HG03045 (cell line): ENCODE results near the gene PCA3.
"Not testable (repeated sequence)": the region's sequence is repeated elsewhere in the genome, so short reads cannot be mapped to it uniquely, and the experiment has no call there.

Source experiments
- ATAC-seq: cut with Tn5 transposase; IDR thresholded peaks from one replicate; pipeline ENCODE4 v1.9.1; 2021; ENCODE audit warnings: mild to moderate bottlenecking, moderate library complexity; ENCODE audit not compliant: unreplicated experiment

PCA3 gene

DNA sequence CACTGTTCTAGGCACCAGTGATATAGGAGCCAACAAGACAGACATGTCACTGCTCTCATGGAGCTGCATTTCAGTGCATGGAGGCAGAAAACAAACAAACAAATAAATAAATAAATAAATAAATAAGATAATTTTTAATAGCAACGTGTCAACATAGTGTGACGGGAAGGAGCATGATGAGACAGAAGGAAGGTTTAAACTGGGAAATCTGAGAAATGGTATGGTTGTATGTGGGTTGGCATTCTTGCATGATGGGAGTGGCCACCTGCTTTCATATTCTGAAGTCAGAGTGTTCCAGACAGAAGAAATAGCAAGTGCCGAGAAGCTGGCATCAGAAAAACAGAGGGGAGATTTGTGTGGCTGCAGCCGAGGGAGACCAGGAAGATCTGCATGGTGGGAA is at the start of gene PCA3:
Gene PCA3, plus strand, starts transcription at position 301 of the 400 bp plus-strand sequence.
- ATAC-seq, result no peak

DNA sequence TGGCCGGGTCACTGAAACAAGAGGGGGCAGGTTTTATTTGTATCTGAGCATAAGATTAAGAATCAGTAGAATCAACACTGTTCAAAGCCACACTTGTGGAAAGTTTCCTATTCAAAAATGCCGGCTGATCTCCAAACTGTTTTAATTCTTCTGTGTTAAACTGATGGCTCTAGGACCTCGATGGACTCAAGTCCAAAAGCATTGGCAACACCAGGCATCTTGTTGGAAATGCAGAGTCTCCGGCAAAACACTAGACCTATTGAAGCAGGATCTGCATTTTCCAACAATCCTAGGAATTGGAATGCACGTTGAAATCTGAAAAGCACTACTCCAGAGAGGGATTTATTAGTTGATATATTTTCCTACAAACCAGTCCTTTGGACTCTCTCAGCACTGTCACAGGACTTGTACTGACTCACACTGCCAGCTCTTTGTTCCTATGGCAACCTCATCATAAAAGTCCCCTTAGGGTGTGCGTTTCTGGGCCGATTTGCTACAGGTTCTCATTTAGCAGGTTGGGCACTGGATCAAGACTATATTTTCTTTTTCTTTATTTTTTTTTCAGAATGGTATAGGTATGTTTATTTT is 48.1 kb upstream of the PCA3 start:
- no peak for ATAC-seq

DNA sequence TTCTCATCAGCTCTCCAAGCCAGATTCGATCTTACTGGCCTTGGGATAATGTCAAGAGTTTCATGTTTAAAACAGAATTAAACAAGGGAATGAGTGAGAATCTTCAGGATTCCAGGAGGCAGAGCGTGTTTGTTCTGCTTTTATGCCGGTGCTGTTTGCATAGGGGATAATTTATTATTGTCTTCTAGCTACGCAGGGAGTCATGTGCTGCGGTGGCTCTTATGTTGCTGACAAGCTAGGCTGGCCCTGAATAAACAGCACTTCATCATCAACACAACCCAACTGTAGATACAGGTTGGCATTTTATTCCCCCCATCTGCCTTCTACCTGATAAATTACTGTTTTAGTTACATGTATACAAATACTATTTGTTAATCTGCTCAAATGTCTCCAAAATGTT is 47.1 kb upstream of the PCA3 start:
- ATAC-seq, result no peak

- no peak for ATAC-seq
Observed at GRCh38 chr9:76717613-76718012, 46.6 kb upstream of the PCA3 start.

DNA sequence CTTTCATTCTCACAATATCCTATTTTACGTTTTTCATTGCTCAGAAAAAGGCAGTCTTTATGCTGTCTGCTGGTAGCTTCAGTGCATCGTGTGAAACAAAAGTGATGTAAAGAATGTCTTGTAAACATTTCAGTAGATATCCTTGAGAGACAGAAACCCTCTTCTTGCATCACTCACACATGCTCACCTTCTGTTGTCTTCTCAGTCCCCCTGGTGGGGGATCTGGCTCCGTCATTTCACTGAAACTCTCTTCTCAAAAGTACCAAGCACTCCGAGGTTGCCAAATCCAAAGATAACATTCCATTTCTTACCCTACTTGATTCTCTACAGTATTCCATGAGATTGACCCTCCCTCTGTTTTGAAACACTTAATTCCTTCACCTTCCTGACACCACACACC is 46.1 kb upstream of the PCA3 start:
- no peak for ATAC-seq

DNA sequence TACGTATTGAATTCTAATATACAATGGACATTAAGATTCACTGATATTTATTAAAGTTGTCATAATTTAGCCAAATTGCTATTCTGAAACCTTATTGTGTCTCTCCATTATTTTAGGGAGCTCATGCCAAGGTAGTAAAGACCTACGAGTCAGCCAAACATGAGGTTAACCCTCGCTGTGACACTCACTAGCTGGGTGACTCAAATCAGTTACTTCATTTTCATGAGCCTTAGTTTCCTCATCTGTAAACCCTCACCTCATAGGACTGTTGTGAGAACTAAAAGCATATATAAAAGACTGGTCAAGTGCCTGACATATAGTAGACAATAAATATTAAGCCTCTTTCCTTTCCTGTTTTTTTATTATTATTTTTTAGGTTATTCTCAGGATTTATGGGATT is 44.0 kb upstream of the PCA3 start:
- no peak for ATAC-seq

GRCh38 chr9:76725011-76725546 is 39.2 kb upstream of the PCA3 start:
- no peak for ATAC-seq

DNA sequence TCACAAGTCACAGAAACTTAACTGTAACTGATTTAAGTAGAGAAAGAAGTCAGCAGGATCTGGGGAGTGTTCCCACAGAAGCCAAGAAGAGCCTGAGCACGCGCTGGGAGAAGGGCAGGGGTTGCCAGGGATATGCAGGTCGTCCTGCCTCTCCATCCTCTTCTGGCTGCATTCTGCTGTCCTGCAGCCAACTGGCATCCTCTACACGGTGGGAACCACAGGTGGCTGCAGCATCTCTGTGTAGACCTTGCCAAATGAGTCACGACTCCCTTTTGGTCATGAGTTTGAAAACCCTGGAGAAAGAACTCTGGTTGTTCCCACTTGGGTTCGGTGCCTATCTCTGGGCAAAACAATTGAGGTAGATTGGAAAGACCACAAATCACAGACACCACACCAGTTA is 38.4 kb upstream of the PCA3 start:
- no peak for ATAC-seq

DNA sequence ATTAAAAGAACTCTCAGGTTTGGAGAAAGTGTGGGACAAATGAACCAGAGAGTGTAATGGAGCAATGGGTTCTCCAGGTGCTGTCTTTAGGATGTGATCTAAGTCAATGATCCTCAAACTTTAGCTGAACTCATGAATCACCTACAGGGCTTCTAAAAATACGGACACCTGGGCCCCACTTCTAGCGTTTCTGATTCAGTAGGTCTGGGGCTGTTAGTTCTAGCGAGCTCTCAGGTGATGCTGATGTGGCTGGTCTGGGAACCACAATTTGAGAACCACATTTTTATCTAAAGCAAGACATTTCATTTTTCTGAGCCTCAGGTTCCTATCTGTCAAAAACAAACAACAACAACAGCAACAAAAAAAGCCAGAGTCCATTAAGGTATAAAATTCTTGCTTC is 35.1 kb upstream of the PCA3 start:
- no peak for ATAC-seq

GRCh38 chr9:76729980-76730737 is 34.1 kb upstream of the PCA3 start:
- no peak for ATAC-seq

- no peak for ATAC-seq
Observed at GRCh38 chr9:76730801-76731200, 33.4 kb upstream of the PCA3 start.

DNA sequence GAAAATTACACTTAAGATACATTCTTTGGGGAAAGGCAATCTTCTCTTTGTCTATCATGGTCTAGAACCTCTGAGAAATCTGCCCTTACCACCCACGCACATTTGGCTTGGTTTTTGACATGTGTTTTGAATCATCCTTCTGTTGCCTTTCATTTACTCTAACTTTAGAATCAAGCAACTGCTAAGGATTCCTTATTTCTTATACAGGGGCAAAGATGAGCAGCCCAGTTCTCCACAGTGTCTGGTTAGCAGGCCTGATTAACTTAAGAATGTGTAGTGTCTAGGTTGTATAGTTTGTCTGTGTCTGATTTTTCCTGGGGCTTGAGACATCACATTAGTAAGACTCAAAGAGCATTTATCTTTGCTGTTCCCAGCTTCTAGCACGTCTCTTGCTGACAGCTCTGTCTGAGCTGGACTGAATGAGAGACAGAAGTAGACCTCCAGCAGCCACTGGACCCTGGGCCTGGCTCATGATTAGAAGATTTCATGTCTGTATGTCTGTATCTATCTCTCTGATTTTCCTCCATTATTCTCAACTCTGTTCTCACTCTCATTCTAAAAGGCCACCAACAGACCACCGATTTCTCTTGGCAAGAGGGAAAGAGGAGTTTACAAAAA is 31.8 kb upstream of the PCA3 start:
- ATAC-seq, result no peak

DNA sequence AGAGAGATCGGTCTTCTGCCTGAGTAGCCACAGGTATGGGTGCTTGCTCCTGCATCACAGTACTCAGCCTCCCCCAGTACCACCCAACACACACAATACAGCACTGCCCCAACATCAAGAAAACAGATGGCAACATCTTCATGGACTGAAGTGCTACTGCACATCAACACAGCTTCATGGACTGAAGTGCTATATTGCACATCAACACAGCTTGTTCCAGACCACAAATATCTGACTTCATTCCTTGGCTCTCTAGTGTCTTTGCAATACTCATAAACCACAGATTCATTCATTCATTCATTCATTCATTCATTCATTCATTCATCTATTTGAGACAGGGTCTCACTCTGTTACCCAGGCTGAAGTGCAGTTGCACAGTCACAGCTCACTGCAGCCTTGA is 31.1 kb upstream of the PCA3 start:
- ATAC-seq, result no peak

- ATAC-seq, result no peak
Observed at GRCh38 chr9:76734716-76735115, 29.5 kb upstream of the PCA3 start.

DNA sequence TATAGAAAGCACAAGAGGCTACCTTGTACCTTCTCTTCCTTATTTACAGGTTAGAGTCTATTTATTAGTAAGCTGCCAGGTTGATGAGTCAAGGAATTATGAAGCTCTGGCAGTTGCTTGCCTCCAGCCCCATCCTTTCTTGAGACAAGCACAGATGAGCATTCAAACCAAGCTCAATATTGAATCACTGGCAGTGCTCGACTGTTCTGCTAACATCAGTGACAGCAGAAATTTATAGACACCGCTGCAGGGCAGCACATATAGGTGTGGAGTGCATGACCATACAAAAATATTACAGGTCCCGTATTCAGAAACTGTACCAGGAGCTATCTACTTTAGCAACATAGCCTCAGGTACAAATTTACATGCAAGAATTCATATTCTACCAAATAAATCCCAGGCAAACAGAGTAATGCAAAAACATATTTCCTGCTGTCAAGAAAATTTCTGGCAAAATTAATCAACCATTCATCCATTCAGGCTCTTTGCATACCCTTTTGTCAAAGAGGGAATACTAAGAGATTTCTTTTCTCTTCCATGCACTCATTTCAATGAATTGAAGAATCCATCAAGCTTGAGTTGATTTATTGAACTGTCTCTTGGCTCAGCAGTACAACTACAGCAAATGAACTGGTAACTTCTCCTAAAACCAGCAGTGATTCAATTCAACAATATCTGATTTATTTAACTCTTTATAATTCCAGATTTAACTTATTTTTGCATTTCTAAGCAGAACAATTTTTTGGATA is 26.9 kb upstream of the PCA3 start:
- no peak for ATAC-seq

- ATAC-seq, result no peak
Observed at GRCh38 chr9:76738402-76738801, 25.8 kb upstream of the PCA3 start.

DNA sequence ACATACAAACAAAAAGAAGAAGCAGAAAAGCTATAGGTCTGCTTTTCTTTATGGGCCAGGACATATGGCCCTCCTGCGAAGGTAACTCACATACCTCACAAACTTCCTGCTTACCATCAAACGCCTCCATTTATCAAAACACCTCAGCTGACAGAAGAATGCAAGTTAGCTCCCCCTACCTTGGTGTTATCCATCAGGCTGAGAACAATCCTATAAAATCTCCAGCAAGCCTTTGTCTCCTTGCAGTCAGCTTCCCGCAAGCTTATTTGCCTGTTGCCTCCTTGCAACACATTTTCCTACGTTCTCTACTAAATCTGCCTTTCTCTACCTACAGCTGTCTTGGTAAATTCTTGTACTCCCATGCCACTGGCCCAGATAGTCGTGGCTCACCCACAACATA is 22.7 kb upstream of the PCA3 start:
- no peak for ATAC-seq

GRCh38 chr9:76742890-76743289 is 21.3 kb upstream of the PCA3 start:
- not testable (repeated sequence) for ATAC-seq

DNA sequence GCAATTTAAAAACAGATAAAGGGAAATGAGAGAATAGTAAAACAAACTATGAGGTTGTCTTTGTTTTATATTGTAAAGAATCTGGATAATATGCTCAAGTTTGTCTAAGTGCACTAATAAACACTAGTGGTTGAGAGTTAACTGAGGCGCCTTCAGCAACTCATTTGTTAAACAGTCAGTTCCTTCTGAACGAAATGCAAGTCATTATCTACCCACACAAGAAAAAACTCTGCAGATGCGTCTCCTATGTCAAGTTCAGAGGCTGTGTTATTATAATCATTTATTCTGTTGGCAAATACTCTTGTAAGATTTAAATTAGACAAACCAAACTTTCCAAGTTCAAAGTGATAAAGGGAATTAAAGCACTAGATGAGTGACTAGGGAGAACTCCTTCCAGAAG is 20.3 kb upstream of the PCA3 start:
- ATAC-seq, result no peak

GRCh38 chr9:76744336-76744735 is 19.9 kb upstream of the PCA3 start:
- ATAC-seq, result no peak

GRCh38 chr9:76751001-76751400 is 13.2 kb upstream of the PCA3 start:
- ATAC-seq, result no peak
